GM12878 (cell line): Measurements from ENCODE around the gene ZNF785. TPM values are rescaled to one million over a fixed set of nuclear protein-coding genes. Genes with fewer than 3 reads are reported as not detected.
"Not testable (repeated sequence)": the region's sequence is repeated elsewhere in the genome, so short reads cannot be mapped to it uniquely, and the experiment has no call there.

Experiments used
- ATAC-seq: fragments of 200-7000 bp; cut with Tn5 transposase; 3 replicates; pipeline ENCODE4 v1.9.1; 2020; ENCODE audit warnings: mild to moderate bottlenecking, moderate library complexity
- BruUV-seq: library from RNA; stranded (reverse); fragments of 400-500 nt; replicated peaks from 2 replicates; lab custom pipeline; 2021; lab: Mats Ljungman, UMichigan
- CTCF ChIA-PET: fragments of 300-600 bp; sonication (Branson Sonifier 250); formaldehyde crosslinking; extraction: SDS; loops from one replicate; lab custom pipeline; 2021; ENCODE audit warnings: inconsistent platforms; lab: Yijun Ruan, JAX
- POLR2A ChIA-PET: fragments of 350-600 bp; formaldehyde crosslinking; extraction: SDS; loops from one replicate; lab custom pipeline; 2021; ENCODE audit warnings: inconsistent platforms; lab: Charles Lee
- RAD21 ChIA-PET: fragments of 300-600 bp; sonication (Branson Sonifier 250); formaldehyde crosslinking; loops from one replicate; lab custom pipeline; 2023; ENCODE audit warnings: antibody characterized with exemption; ENCODE audit not compliant: unreplicated experiment; lab: Charles Lee
- SMC1A ChIA-PET: fragments of 300-600 bp; sonication (Branson Sonifier 250); formaldehyde crosslinking; loops from one replicate; lab custom pipeline; 2023; ENCODE audit not compliant: unreplicated experiment, uncharacterized antibody; lab: Charles Lee
- DNase-seq: peaks from one replicate; pipeline ENCODE4 v3.0.0-alpha.2; 2011; ENCODE audit warnings: low read depth, low spot score
- FAIRE-seq: peaks from 3 replicates; lab custom pipeline; 2011; peaks lifted over from hg19 to GRCh38; lab: Jason Lieb, UNC
- H2AFZ ChIP-seq: 2 replicates; pipeline ENCODE4 v1.6.0; 2011; ENCODE audit warnings: low read depth, low read length, control low read depth; ENCODE audit not compliant: control insufficient read depth
- H3K27ac ChIP-seq: 2 replicates; pipeline ENCODE4 v1.5.1; 2011; ENCODE audit warnings: control low read depth; ENCODE audit not compliant: control insufficient read depth, insufficient read depth
- H3K27me3 ChIP-seq, 2 experiments: replicated peaks in 1 of 2; 2 replicates each; pipeline versions ENCODE4 v1.6.0 to v1.6.1; 2011; ENCODE audit warnings: low read length in 1 of 2; ENCODE audit not compliant: control insufficient read depth in 2 of 2, insufficient read depth in 2 of 2
- H3K36me3 ChIP-seq, 2 experiments: 2 replicates each; pipeline ENCODE4 v1.5.1; 2011; ENCODE audit warnings: low read length in 1 of 2; ENCODE audit not compliant: control insufficient read depth in 2 of 2, insufficient read depth in 2 of 2
- H3K4me1 ChIP-seq: 2 replicates; pipeline ENCODE4 v1.6.1; 2011; ENCODE audit warnings: mild to moderate bottlenecking, low read length, moderate library complexity, mixed read lengths; ENCODE audit not compliant: control insufficient read depth, insufficient read depth
- H3K4me2 ChIP-seq: 2 replicates; pipeline ENCODE4 v1.6.0; 2011; ENCODE audit warnings: control low read depth; ENCODE audit not compliant: control insufficient read depth, insufficient read depth
- H3K4me3 ChIP-seq: fragments of 200-600 bp; sonication (generic); 2 replicates; pipeline ENCODE4 v1.5.1; 2016
- H3K79me2 ChIP-seq: 2 replicates; pipeline ENCODE4 v1.6.0; 2011; ENCODE audit warnings: low read length; ENCODE audit not compliant: control insufficient read depth, insufficient read depth
- H3K9ac ChIP-seq: 2 replicates; pipeline ENCODE4 v1.8.0; 2011; ENCODE audit warnings: low read length, control low read depth, mixed read lengths; ENCODE audit not compliant: control insufficient read depth, insufficient read depth
- H3K9me3 ChIP-seq: replicated peaks from 3 replicates; pipeline ENCODE4 v1.5.1; 2011; ENCODE audit warnings: mild to moderate bottlenecking, low read length; ENCODE audit not compliant: control insufficient read depth, insufficient read depth
- H4K20me1 ChIP-seq: 2 replicates; pipeline ENCODE4 v1.6.0; 2011; ENCODE audit not compliant: control insufficient read depth, insufficient read depth
- HDAC2 ChIP-seq: fragments of 200-600 bp; sonication (generic); IDR thresholded peaks from 2 replicates; pipeline ENCODE4 v1.6.1; 2017
- IKZF2 ChIP-seq, 2 experiments: fragments of 450-650 bp; IDR thresholded peaks; 2 replicates each; pipeline ENCODE4 v1.6.1; 2017; ENCODE audit warnings: mild to moderate bottlenecking in 2 of 2, moderate library complexity in 2 of 2
- PML ChIP-seq: IDR thresholded peaks from 2 replicates; pipeline ENCODE4 v1.6.1; 2012; ENCODE audit warnings: low read length, inconsistent platforms
- YY1 ChIP-seq: IDR thresholded peaks from 2 replicates; pipeline ENCODE4 v1.6.1; 2011; ENCODE audit warnings: low read depth, mild to moderate bottlenecking, low read length
- WGBS: methylation state at CpG from one replicate; pipeline ENCODE4 v1.1.6; 2016; ENCODE audit warnings: low lambda C conversion rate; ENCODE audit not compliant: insufficient replicate concordance, insufficient coverage; ENCODE audit errors: missing lambda C conversion rate; 5-methylcytosine and 5-hydroxymethylcytosine counted together
- in situ Hi-C: fragments of 300-500 bp; cut with MboI; formaldehyde crosslinking; loops from 9 replicates; pipeline ENCODE4 v1.14.3; 2018; ENCODE audit warnings: mixed read lengths
- intact Hi-C: fragments of 100-400 bp; cut with micrococcal nuclease; formaldehyde crosslinking; loops from one replicate; pipeline ENCODE4 v1.14.2; 2022; ENCODE audit not compliant: unreplicated experiment
- polyA plus RNA-seq, 11 experiments: library from polyadenylated mRNA; depleted of rRNA in 4 of 11; unstranded in 6 of 11; stranded (reverse) in 5 of 11; fragments of >200 nt; fragmentation: Nextera tagmentation in 4 of 11; fragmentation: Illumina TruSeq in 1 of 11; extraction: Ambion mirVana in 4 of 11; extraction: Trizol in 1 of 11; gene quantifications; 1 replicate in 1 of 11; 2 replicates in 10 of 11; pipeline versions ENCODE4 v1.2.1 to v1.2.3, GENCODE V29; 2011 to 2016; ENCODE audit warnings: inconsistent platforms in 2 of 11, missing spikeins in 2 of 11, low read depth in 1 of 11
- total RNA-seq, 4 experiments: library from RNA; depleted of rRNA in 3 of 4; stranded (reverse); fragments of >200 nt in 3 of 4; fragmentation: Illumina TruSeq in 1 of 4; extraction: Trizol in 1 of 4; gene quantifications; 2 replicates each; pipeline versions ENCODE4 v1.2.1 to v1.2.3, GENCODE V29; 2013 to 2021

The ZNF785 gene
- total and polyA plus RNA-seq, 10 of the 15 experiments (the other 5 are each of a cell fraction or from before 2014, with no cell fraction given): 0.87 to 11.5 (median 7.5) TPM

GRCh38 chr16:30541502-30542329 is 43.8 kb downstream of the ZNF785 start:
- Histone ChIP-seq H3K27me3 (no peaks in the 10 kb centered on the region), H2AFZ (no peak overlapping the region), H3K4me1 (no peaks in the 10 kb centered on the region), H3K4me2 (no peak overlapping the region), H4K20me1 (no peaks in the 10 kb centered on the region), H3K9ac (no peak overlapping the region), H3K36me3 (no peaks in the 10 kb centered on the region), H3K27ac (no peak overlapping the region), H3K79me2 (no peaks in the 10 kb centered on the region), H3K9me3 (no peaks in the 10 kb centered on the region), H3K4me3 (no peak overlapping the region)
- intact Hi-C loops: no loop called here
- ATAC-seq: no peak
- WGBS: 87% methylated on average over 10 of the region's 10 CpGs
- POLR2A ChIA-PET: interaction anchor here (0.5 to 0.9 kb wide), 3 partner anchors 8 to 16 kb away, joined by 3 to 4 read pairs (median 3); no protein-coding TSS in a partner anchor
- FAIRE-seq: no peak
- no TSS peak for BruUV-seq
- SMC1A ChIA-PET: interaction anchor here (1.0 kb wide), 1 partner anchor 91 kb away, joined by 3 read pairs; no protein-coding TSS in a partner anchor
- DNase-seq: no peak
- in situ Hi-C loops: no loop called here
- RAD21 ChIA-PET: no interaction called here
- CTCF ChIA-PET: interaction anchor here (1.0 to 1.3 kb wide), 2 partner anchors 8 to 59 kb away, joined by 3 to 5 read pairs; no protein-coding TSS in a partner anchor
- TF ChIP-seq PML: no peak
- no peak for TF ChIP-seq IKZF2 (IDR thresholded peaks at IDR 0.05)
- no peak for TF ChIP-seq HDAC2
- no peak for TF ChIP-seq YY1

- H3K27me3 ChIP-seq, H3K27ac ChIP-seq, ATAC-seq, H3K79me2 ChIP-seq, in situ Hi-C loops, H4K20me1 ChIP-seq, H3K4me3 ChIP-seq, H2AFZ ChIP-seq, H3K36me3 ChIP-seq, H3K4me2 ChIP-seq, intact Hi-C loops, DNase-seq, H3K9me3 ChIP-seq, BruUV-seq, FAIRE-seq, H3K9ac ChIP-seq, H3K4me1 ChIP-seq: not testable (repeated sequence)
- 87% methylated on average over 9 of the region's 9 CpGs for WGBS
- ChIA-PET POLR2A (interaction anchor here (0.5 to 0.9 kb wide), 3 partner anchors 8 to 16 kb away, joined by 3 to 4 read pairs (median 3); no protein-coding TSS in a partner anchor), SMC1A (interaction anchor here (1.0 kb wide), 1 partner anchor 90 kb away, joined by 3 read pairs; no protein-coding TSS in a partner anchor), RAD21 (interaction anchor here (1.4 kb wide), 1 partner anchor 57 kb away, joined by 5 read pairs; no protein-coding TSS in a partner anchor), CTCF (interaction anchor here (1.0 to 1.3 kb wide), 2 partner anchors 8 to 60 kb away, joined by 3 to 5 read pairs; no protein-coding TSS in a partner anchor)
These were observed 44.5 kb downstream of the ZNF785 start for GRCh38 chr16:30540916-30541464.

GRCh38 chr16:30539986-30540526 is 45.4 kb downstream of the ZNF785 start:
- H3K9me3 ChIP-seq, DNase-seq, H3K36me3 ChIP-seq, H2AFZ ChIP-seq, H3K4me3 ChIP-seq, in situ Hi-C loops, BruUV-seq, H4K20me1 ChIP-seq, ATAC-seq, FAIRE-seq, H3K27me3 ChIP-seq, H3K4me2 ChIP-seq, POLR2A ChIA-PET, H3K27ac ChIP-seq, H3K4me1 ChIP-seq, H3K9ac ChIP-seq: not testable (repeated sequence)
- peaks cover 11% of the 10 kb centered on the region for H3K79me2 ChIP-seq
- ChIA-PET RAD21 (interaction anchor here (1.4 kb wide), 1 partner anchor 58 kb away, joined by 5 read pairs; no protein-coding TSS in a partner anchor), SMC1A (interaction anchor here (1.2 kb wide), 1 partner anchor 91 kb away, joined by 3 read pairs; no protein-coding TSS in a partner anchor), CTCF (interaction anchor here (1.0 kb wide), 1 partner anchor 110 kb away, joined by 3 read pairs; the partner anchor contains the start of gene DCTPP1)
- 74% methylated on average over 13 of the region's 13 CpGs for WGBS
- intact Hi-C loops: loop anchor here (5.0 kb wide), 1 partner anchor 93 kb away; the partner anchor contains the start of gene SEPHS2
